Measurements from ENCODE around the gene EFHC1. TPM values are rescaled to one million over a fixed set of nuclear protein-coding genes. Genes with fewer than 3 reads are reported as not detected.
A peak's percentile ranks its signal among the peaks of the same experiment; 100 is the strongest.

EFHC1 gene
- total RNA-seq, 1 donor from 2014 or later, result 43.7 TPM

GRCh38 chr6:52557389-52558265 lies 137.5 kb downstream of the EFHC1 start:
- DNase-seq (ENCODE audit: low read depth, low spot score), result no peak
- TF ChIP-seq CTCF (conservative IDR thresholded peaks at IDR 0.05), result no peak
- Mint-ChIP-seq H3K9me3 (no peaks in the 10 kb centered on the region), H3K27me3 (ENCODE audit: low read depth) (no peaks in the 10 kb centered on the region), H3K36me3 (ENCODE audit: low read depth) (no peaks in the 10 kb centered on the region), H3K4me3 (no peak overlapping the region), H3K27ac (ENCODE audit: unreplicated experiment) (no peak overlapping the region), H3K4me1 (peaks cover 20% of the 10 kb centered on the region)

- Mint-ChIP-seq H3K27me3 (ENCODE audit: low read depth) (no peaks in the 10 kb centered on the region), H3K27ac (ENCODE audit: unreplicated experiment) (no peak overlapping the region), H3K36me3 (ENCODE audit: low read depth) (no peaks in the 10 kb centered on the region), H3K4me3 (no peak overlapping the region), H3K4me1 (peaks cover 12% of the 10 kb centered on the region), H3K9me3 (no peaks in the 10 kb centered on the region)
- no peak for TF ChIP-seq CTCF (conservative IDR thresholded peaks at IDR 0.05)
- DNase-seq (ENCODE audit: low read depth, low spot score), result no peak
Observed at GRCh38 chr6:52558266-52559000, 138.3 kb downstream of the EFHC1 start.

GRCh38 chr6:52560462-52560861 lies 140.3 kb downstream of the EFHC1 start:
- Mint-ChIP-seq H3K36me3 (ENCODE audit: low read depth) (no peaks in the 10 kb centered on the region), H3K4me3 (no peak overlapping the region), H3K27me3 (ENCODE audit: low read depth) (no peaks in the 10 kb centered on the region), H3K4me1 (peaks cover 15% of the 10 kb centered on the region), H3K27ac (ENCODE audit: unreplicated experiment) (no peak overlapping the region), H3K9me3 (no peaks in the 10 kb centered on the region)
- DNase-seq (ENCODE audit: low read depth, low spot score), result no peak
- TF ChIP-seq CTCF (conservative IDR thresholded peaks at IDR 0.05), result no peak

- H3K4me1 Mint-ChIP-seq, result peaks cover 21% of the 10 kb centered on the region
- no peak for DNase-seq (ENCODE audit: low read depth, low spot score)
- H3K4me3 Mint-ChIP-seq, result no peak overlapping the region
- H3K9me3 Mint-ChIP-seq, result no peaks in the 10 kb centered on the region
- H3K27me3 Mint-ChIP-seq (ENCODE audit: low read depth), result no peaks in the 10 kb centered on the region
- H3K27ac Mint-ChIP-seq (ENCODE audit: unreplicated experiment), result no peak overlapping the region
- TF ChIP-seq CTCF (conservative IDR thresholded peaks at IDR 0.05), result no peak
- H3K36me3 Mint-ChIP-seq (ENCODE audit: low read depth), result no peaks in the 10 kb centered on the region
Observed at GRCh38 chr6:52562911-52563310, 142.8 kb downstream of the EFHC1 start.

GRCh38 chr6:52564856-52565255 lies 144.7 kb downstream of the EFHC1 start:
- H3K27me3 Mint-ChIP-seq (ENCODE audit: low read depth), result no peaks in the 10 kb centered on the region
- H3K36me3 Mint-ChIP-seq (ENCODE audit: low read depth), result no peaks in the 10 kb centered on the region
- peak overlapping the region; percentile 12 for H3K27ac Mint-ChIP-seq (ENCODE audit: unreplicated experiment)
- H3K4me1 Mint-ChIP-seq, result peaks cover 36% of the 10 kb centered on the region
- no peak for DNase-seq (ENCODE audit: low read depth, low spot score)
- TF ChIP-seq CTCF (conservative IDR thresholded peaks at IDR 0.05), result no peak
- no peak overlapping the region for H3K4me3 Mint-ChIP-seq
- no peaks in the 10 kb centered on the region for H3K9me3 Mint-ChIP-seq
